Middle frontal gyrus (tissue), 1 donor: Measurements from ENCODE around the gene NPIPB2.

Experiments
- DNase-seq: peaks from one replicate; pipeline ENCODE4 v3.0.0-alpha.2; 2015; ENCODE audit warnings: low spot score; ENCODE audit errors: extremely low spot score

The NPIPB2 gene

DNA sequence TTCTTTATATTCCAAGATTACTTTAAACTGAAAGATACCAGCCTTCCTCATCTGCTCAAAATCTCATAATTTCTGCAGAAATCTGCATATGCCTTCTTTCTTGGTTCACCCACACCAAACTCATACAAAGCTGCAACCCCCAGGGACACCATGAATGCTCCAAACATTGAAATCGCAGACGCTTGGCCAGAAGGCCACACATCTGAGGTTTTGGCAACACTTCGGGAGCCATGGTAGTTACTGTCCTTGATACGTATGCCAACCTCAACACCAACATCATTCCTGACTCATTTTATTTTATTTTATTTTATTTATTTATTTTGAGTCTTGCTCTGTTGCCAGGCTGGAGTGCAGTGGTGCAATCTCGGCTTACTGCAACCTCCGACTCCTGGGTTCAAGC, 37.9 kb downstream of the NPIPB2 start:
- DNase-seq: no peak

GRCh38 chr16:11901091-11901490, 40.8 kb downstream of the NPIPB2 start:
- no peak for DNase-seq

DNA sequence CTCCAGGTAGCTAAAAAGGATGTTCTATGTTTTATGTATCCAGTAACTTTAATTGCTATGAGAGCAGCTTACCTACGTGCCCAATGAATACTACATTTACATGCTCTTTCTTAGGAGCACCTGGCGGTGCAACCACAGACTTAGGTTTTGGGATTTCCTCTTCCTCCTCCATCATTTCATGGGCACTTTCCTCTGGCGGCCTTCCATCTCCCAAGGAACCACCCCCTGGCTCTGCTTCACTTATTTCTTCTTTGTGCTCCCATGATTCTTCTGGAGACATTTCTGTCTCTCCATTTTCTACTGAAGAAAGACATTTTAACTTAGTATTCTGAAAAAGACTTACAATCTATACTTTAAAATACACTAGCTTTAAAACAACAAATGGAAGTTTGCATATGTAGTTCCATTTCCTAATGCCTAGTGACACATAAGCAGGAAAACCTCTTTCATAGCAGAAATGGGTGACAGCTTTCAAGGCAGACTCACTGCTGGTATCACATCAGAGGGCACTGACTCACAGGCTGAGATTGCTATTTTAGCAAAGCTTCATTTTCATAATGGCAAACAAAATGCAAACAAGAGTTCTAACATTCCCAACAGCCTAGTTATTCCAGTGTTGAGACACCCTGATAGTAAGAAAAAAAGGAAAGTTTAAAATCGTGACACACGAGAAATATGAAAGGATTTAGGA, 45.2 kb downstream of the NPIPB2 start:
- DNase-seq: no peak

DNA sequence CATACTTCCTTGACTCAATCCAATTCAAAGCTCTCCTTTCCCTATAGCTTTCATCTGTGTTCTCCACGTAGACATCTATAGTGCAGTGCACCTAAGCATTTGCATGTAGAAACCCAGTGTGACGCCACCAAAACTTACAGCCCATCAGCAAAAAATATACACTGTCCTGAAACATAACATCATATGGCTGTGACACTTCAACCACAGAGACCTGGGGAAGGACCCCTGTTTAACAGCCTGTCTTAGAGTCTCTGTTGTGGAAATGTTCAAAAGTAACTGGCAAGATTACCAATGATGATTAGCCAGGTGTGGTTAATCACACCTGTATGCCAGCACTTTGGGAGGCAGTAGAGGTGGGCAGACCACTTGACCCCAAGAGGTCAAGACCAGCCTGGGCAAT, 48.3 kb downstream of the NPIPB2 start:
- DNase-seq: no peak

DNA sequence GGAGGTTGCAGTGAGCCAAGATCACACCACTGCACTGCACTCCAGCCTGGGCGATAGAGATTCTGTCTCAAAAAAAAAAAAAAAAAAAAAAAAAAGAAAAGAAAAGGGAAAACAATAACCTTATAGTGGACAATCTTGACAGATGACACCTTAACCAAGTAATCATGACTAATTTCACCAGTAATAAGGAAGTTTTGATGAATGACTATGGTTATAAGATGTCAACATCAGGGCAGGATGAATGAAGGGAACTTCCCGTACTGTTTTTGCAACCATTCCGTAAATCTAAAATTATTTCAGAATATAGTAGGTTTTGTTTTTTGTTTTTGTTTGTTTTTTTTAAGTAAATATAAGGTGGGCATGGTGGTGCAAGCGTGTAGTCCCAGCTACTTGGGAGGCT, 49.1 kb downstream of the NPIPB2 start:
- no peak for DNase-seq

- DNase-seq: no peak
These were observed 51.4 kb downstream of the NPIPB2 start for GRCh38 chr16:11890231-11890965.

DNA sequence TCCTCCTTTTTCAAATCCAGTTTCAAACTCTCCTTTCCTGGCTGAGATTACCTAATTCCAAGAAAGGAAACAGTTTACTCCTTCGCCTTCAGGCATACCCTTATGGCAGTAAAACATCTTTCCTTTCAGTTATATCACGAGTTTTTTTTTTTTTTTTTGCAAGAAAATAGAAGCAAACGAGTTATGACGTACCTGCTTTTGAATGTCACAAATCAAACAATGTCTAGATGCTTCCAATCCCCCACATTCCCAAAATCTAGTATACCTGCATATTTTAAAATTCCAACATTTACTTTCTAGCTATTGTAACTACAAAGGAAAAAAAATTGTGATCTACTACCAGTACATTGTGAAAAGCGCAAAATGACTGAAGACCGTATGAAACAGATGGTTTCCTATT, 55.0 kb downstream of the NPIPB2 start:
- DNase-seq: no peak

- no peak for DNase-seq
These were observed 57.8 kb downstream of the NPIPB2 start for GRCh38 chr16:11884035-11884434.

- no peak for DNase-seq
These were observed 61.8 kb downstream of the NPIPB2 start for GRCh38 chr16:11880007-11880406.

DNA sequence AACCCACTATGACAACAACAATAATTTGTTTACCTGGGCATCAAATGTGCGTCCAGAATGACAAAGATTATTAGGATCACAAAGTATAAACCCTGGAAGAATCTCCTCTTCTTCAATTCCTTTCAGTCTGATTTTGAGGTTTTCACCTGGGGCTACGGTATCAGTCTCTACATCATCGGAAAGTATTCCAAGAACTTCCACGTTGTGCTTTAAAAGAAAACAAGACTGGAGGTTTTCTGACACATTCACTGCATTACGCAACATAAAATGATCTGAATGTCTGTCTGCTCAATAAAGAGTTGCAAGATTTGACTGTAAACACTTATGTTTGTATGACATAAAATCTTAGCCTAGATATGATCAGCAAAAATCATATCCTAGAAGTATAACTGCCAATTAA, 64.5 kb downstream of the NPIPB2 start:
- no peak for DNase-seq
